Medulla oblongata (tissue), 1 donor: ENCODE results near the gene G6PD.

ENCODE experiments used
- DNase-seq: peaks from one replicate; pipeline ENCODE4 v3.0.0-alpha.2; 2015; ENCODE audit errors: extremely low spot score

The G6PD gene

GRCh38 chrX:154487518-154488290 is 58.9 kb downstream of the G6PD start:
- DNase-seq, result no peak

- no peak for DNase-seq
Measured at GRCh38 chrX:154486396-154487207, 60.0 kb downstream of the G6PD start, which contains the start of gene UBL4A. UBL4A (minus strand) TSS chrX:154486615; CDS start chrX:154486584, 31 bp downstream.

GRCh38 chrX:154486052-154486395 is 60.6 kb downstream of the G6PD start:
- DNase-seq, result no peak

GRCh38 chrX:154485150-154486051 is 61.2 kb downstream of the G6PD start:
- DNase-seq, result no peak

- no peak for DNase-seq
Measured at GRCh38 chrX:154484255-154485149, 62.1 kb downstream of the G6PD start.

GRCh38 chrX:154483325-154483724 is 63.3 kb downstream of the G6PD start:
- no peak for DNase-seq

GRCh38 chrX:154482786-154483185 is 63.9 kb downstream of the G6PD start:
- no peak for DNase-seq

GRCh38 chrX:154481911-154482601 is 64.6 kb downstream of the G6PD start:
- no peak for DNase-seq
